ENCODE data around the gene C12orf43. TPM values are rescaled to one million over a fixed set of nuclear protein-coding genes. Genes with fewer than 3 reads are reported as not detected.

Gene C12orf43, protein sequence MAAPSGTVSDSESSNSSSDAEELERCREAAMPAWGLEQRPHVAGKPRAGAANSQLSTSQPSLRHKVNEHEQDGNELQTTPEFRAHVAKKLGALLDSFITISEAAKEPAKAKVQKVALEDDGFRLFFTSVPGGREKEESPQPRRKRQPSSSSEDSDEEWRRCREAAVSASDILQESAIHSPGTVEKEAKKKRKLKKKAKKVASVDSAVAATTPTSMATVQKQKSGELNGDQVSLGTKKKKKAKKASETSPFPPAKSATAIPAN
- 9.3 and 10.6 TPM in 2 replicates for total RNA-seq

DNA sequence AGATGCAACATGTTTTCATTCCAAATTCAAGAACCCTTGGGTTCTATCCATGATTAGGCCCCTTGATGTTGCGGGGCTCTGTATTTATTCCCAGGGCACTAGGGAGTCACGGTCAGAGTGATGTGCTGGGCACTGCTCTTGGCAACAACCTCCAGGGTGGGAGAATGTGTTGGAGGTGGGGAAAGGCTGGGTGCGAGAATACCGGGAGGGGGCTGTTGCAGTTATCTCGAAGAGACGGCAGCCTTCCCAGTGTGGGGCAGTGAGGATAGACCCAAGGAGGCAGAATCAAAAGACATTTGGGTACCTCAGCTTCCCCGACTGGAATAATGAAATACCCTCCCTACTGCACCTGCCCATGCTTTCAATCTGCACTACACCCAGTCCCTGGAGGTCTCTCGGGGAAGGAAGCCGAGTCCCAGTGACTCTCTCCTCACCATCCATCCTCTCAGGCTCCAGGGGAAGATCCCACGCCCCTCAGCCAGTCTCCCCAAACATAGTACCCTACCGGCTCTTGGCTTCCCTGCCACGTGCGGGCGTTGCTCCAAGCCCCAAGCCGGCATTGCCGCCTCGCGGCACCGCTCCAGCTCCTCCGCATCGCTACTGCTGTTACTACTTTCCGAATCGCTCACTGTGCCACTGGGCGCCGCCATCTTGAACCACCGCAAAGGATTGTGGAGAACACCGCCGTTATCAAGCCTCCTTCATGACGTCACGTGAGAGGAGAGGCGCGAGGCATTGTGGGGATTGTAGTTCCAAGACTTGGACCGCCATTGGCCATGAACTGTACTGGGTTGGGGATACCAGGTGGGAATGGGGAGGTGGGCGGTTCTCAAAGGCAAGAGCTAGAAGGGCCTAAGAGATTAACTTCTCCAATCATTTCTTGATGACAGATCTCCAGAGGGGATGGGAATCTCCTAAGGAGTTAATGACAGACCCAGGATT is at the start of gene C12orf43:
C12orf43 (minus strand) TSS at position 663 of the 942 bp plus-strand sequence; CDS start at position 650, 13 bp downstream.

DNA sequence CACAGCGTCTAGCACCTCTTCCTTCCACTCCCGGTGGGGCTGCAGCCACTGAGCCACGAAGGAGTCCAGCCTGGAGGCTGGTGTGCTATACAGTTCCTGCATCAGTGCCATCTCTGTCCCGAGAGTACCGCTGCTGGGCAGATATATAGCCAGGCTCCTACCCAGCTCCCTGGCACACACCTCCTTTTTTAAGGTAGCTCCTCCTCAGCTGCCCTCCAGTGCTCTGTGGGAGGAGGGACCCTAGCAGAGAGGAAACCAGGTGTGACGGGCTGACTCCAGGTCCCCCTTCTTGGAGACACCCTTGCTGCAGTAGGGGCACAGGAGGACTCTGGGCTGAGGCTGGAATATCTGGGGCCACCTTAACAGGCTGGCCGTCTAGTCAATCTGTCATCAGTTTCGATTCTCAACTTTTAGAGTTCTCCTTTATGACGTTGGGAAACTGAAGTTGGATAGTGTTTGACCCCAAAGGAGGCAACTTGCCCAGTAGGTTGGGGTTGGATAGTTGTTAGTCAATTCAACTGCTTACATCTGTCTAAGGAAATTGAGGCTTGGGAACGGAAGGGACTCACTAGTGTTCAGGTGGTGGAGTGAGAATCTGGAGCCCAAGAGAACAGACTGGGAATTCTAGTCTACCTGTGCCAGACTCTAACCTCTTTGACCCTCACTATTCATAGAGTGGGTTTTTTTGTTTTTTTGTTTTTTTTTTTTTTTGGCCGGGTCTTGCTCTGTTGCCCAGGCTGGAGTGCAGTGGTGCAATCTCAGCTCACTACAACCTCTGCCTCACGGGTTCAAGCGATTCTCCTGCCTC is 22.8 kb upstream of the C12orf43 start, which contains the start of gene OASL:
OASL (minus strand) TSS at position 386 of the 808 bp plus-strand sequence; CDS start at position 111, 275 bp downstream.

DNA sequence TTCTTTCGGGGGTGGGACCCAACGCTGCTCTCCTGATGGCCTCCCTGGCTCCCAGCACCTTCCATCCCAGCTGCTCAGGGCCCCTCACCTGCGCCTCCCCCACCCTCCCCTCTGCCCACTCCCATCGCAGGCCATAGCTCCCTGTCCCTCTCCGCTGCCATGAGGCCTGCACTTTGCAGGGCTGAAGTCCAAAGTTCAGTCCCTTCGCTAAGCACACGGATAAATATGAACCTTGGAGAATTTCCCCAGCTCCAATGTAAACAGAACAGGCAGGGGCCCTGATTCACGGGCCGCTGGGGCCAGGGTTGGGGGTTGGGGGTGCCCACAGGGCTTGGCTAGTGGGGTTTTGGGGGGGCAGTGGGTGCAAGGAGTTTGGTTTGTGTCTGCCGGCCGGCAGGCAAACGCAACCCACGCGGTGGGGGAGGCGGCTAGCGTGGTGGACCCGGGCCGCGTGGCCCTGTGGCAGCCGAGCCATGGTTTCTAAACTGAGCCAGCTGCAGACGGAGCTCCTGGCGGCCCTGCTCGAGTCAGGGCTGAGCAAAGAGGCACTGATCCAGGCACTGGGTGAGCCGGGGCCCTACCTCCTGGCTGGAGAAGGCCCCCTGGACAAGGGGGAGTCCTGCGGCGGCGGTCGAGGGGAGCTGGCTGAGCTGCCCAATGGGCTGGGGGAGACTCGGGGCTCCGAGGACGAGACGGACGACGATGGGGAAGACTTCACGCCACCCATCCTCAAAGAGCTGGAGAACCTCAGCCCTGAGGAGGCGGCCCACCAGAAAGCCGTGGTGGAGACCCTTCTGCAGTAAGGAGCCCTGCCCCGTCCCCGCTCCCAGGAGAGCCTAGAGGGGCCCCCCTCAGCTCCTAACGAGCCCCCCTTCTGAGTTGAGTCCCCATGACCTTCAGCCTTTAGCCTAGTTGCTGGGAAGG is 37.7 kb downstream of the C12orf43 start, which contains the start of gene HNF1A:
HNF1A (plus strand) TSS at position 248 of the 924 bp plus-strand sequence; CDS start at position 474, 226 bp downstream.

Other genes starting within 250 kb of the C12orf43 start
- gene SPPL3, start 112.1 kb downstream of the C12orf43 start, total RNA-seq, result 14.9 and 20.9 TPM in 2 replicates
- gene HNF1A, start 37.9 kb downstream of the C12orf43 start, total RNA-seq, result not detected in 2 replicates
- gene OASL, start 22.8 kb upstream of the C12orf43 start, total RNA-seq, result 0.49 and 0.51 TPM in 2 replicates
- 0.05 and 0.56 TPM in 2 replicates for gene P2RX7, start 116.4 kb upstream of the C12orf43 start, total RNA-seq
- 8.6 and 10.2 TPM in 2 replicates for gene P2RX4, start 193.6 kb upstream of the C12orf43 start, total RNA-seq